Mesenteric fat pad (tissue), 1 donor: Measurements from ENCODE around the gene CLTB. TPM values are rescaled to one million over a fixed set of nuclear protein-coding genes. Genes with fewer than 3 reads are reported as not detected.

Experiments
- DNase-seq: peaks from one replicate; pipeline ENCODE4 v3.0.0-alpha.2; 2020; ENCODE audit warnings: low spot score
- total RNA-seq: library from RNA; stranded (reverse); fragmentation: NEBNext Ultra II Directional; extraction: Animal tissue kit (Norgen Biotek cat#: 25700); gene quantifications from one replicate; pipeline ENCODE4 v1.2.1, GENCODE V29; 2021
- donor health status: DM: yes; HTN: yes; CAD: no.

Gene CLTB
- total RNA-seq, 1 donor from 2014 or later, result 84.7 TPM

DNA sequence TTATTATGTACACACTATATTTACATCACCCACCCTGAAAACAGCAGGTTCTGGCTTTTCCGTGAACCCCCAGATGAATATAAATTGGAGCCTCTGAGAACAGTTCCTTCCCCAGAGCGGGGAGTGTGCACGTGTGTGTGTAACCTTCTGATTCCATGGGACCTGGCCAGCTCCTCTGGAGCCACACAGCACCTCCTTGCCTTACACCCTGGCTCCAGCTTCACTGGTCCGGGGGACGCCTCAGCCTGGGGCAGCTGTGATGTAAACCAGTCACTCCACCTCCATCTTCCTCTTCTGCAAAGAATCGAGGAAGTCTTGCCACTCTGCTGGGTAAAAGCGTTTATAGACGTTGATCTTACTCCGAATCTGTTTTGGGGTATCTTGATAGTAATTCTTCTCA lies 32.4 kb downstream of the CLTB start:
- DNase-seq, result no peak

DNA sequence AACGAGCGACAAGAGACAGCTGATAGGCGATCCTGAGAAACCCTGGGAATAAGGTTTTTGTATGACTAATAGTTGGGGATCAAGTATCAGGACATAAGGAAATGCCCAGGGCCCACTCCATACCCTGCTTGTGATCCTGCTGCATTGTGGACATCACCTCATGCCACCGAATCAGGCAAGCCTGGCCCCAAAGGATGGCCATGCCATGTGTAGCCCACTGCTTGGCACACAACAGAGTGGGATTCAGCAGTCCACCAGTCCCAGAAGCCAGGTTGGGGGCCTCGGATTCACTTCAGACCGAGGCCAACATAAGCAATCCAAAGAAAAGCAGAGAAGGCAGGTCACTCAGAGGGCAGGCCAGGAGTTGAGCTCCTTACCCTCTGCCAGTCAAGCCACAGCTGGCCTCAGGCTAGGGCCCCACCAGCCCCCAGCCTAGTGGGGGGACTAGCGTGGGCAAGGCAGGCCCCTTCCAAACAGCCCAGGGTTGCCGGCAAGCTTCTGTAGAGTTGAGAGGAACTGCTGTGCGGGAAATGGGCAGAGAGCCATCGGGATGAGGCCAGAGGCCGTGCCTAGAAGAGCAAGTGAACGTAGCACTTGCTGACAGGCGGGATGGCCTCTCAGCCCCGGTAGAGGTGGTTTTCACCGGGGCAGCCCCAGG lies 33.0 kb downstream of the CLTB start:
- DNase-seq, result no peak

DNA sequence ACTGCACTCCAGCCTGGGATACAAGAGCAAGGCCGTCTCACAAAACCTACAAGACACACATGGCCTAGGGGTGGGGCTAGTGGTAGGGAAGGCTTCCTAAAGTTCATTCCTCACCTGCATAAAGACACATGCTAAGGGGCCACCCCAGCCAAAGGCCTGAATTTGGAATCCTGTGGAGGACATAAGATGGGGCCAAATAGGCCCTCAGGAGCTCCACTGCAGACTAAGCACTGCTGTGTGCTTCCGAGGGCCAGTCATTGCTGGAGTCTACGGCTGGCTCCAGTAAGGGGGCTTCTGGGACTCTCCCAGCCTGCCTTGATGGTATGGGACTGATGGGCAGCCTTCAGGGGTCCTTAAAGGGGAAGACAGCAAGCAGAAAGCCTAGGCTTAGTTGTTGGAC lies 33.6 kb downstream of the CLTB start:
- DNase-seq, result no peak

DNA sequence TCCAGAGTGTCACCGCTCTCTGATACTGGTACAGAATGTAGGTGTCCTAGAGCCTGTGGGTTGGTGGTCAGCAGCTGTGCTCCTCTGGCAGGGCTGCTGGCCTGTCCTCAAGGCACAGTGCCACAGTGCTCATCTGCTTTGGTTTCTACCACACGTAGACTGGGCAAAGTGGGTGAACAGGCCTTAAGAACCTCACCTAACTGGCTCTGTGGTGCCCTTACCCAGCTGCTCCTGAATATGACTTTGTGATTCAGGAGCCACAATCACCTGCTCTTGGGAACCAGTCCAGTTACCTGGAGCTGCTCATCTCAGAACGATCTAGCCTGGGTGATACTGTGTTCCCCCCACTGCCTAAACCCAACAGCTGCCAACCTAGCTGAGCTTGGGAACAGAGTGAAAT lies 34.4 kb downstream of the CLTB start:
- no peak for DNase-seq

DNA sequence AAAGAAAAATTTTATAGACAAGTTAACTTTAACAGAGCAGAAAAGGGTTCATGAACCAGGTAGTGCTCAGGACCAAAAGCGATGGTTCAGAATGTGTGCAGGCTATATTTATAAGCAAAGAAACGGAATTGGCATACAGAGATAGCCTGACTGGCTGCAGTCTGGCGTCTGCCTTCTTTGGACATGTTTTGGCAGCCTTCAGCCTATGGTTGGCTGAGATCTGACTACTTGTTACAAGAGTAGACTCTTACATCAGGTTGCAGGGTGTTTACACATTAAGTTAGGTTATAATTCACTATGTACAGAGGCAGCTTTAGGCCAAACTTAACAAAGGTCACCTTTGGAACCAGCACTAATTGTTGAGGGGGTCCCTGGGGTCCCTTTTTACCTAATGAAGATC lies 34.9 kb downstream of the CLTB start:
- DNase-seq, result no peak

DNA sequence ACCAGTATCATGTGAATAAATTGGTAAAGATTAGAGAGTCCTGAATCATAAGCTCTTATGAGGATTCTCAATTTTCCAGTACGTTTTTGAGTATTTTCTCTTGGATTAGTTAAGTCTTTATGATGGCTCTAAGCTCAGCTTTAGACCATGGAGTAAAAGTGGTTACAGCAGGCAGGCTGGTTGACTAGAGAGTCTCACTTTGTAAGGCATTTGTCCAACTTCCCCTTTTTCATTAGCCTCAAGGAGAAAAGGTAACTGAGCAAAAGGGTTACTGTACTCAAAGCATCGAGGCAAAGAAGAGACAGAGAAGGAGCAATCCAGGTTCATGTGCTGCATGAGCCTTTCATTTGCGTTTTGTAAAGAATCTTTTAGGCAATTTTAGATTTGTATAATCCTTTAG lies 36.5 kb downstream of the CLTB start:
- DNase-seq, result no peak

DNA sequence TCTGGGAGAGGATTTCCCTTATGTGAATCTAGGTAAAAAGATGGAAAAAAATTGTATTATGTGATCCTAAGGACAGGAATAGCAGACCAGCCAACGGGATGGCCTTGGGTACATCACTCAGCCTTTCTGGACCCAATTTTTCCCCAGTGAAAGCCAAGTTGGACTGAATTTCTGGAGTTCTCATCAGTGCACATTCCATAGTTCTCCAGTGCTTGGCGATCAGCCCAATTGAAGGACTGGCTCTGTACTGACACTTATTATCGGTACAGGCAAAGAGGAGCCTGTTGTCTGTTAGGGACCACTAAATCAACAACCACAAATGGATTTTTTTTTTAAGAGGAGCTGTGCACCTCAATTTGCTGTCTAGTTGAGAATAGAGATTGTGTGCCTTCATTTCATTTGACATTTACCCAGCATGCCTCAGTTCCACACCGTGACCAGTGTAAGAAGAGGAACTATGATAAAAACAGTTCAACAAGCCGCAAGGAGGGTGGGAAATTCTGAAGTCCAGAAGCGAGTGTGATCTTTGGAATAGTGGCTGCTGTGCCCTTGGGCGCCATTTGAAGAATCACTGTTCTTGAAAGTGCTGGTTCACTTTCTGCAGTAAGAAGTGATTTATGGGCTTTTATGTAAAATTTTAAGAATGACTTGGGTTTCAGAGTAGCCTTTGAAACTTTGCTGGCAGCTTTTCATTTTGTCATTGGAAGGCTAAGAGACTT lies 43.1 kb downstream of the CLTB start:
- no peak for DNase-seq

DNA sequence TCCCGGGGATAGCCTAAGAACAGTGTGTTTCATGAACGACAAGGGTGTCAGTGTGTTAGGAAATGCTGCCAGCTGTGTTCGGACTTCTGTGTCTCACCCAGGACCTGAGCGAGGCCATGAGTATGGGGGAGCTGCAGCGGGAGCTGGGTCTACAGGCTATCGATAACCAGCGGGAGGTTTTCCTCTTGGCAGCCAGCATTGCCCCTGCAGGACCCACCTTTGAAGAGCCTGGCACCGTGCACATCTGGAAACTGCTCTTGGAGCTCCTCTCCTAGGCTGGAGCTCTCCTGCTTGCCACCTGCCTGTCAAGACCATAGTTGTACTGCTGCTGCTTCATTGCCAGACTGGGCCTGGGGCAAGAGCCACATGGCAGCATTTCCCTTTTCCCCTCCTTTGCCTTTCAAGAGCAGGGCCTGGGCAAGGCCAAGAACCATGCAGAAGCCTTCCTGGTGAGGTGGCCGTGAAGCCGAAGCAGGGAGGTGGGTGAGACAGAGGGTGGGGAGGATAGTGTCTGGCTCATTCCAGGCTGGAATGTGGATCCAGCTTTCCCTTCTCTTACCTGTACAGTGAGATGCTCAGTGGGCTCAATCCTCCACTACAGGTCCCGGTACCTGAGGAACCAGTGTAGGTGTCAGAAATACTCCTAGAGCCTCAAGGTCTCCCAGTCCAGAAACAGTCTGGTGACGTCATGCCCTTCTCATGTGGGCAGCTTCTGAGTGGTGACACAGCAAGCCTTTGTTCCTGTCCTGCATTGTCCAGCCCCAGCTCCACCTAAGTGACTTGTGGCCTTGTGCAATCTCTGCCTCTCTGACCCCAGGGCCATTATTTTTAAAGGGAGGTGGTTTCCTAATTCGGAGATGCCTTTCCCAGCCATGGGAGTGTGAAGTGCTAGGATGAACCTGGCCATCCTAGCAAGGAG lies 44.5 kb downstream of the CLTB start:
- DNase-seq, result no peak

DNA sequence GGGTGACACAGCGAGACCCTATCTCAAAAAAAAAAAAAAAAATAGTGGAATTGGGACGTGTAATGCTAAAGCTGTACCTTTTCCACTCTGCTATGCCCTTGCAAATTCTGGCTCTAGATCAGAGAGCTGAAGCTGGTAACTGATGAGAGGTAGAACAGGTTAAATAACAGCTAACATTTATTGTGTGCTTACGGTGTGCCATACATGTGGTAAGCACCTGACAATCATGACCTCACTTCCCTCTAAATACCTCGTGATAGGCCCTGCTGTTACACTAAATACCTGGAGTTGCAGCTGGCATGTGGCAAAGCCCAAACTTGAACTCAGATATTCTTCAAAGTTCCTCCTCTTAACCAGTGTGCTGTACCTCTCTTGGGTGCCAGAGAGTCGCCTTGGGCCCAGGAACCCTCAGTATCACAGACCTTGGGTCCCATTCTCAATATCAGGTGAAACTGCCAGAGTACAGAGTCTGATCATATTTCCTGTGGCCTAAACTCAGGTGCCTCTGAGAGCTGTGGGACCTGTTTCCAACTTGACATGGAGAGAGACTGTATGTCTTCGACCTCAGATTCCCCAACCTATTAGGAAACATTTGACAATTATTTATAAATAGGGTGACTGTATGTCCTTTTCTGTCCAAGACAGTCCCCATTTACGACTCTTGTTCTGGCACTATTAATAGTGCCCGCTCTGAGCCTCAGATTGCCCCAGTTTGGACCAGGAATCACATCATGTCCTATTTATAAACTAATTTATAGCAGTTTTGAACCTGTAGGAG lies 46.2 kb downstream of the CLTB start:
- DNase-seq, result no peak

DNA sequence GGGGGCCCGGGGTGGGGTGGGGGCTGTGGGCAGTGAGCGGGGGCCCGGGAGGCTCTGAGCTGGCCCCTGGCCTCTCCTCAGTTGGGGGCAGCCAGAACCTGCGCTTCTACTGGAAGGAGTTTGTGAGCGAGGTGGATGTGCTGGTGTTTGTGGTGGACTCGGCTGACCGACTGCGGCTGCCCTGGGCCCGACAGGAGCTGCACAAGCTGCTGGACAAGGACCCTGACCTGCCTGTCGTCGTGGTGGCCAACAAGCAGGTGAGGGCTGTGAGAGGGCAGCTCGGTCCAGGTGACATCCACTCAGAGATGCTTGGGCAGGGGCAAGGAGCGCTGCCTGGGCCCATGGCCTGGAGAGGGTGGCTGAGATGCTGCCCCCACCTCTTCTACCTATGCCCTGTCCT lies 47.6 kb downstream of the CLTB start:
- DNase-seq, result no peak

DNA sequence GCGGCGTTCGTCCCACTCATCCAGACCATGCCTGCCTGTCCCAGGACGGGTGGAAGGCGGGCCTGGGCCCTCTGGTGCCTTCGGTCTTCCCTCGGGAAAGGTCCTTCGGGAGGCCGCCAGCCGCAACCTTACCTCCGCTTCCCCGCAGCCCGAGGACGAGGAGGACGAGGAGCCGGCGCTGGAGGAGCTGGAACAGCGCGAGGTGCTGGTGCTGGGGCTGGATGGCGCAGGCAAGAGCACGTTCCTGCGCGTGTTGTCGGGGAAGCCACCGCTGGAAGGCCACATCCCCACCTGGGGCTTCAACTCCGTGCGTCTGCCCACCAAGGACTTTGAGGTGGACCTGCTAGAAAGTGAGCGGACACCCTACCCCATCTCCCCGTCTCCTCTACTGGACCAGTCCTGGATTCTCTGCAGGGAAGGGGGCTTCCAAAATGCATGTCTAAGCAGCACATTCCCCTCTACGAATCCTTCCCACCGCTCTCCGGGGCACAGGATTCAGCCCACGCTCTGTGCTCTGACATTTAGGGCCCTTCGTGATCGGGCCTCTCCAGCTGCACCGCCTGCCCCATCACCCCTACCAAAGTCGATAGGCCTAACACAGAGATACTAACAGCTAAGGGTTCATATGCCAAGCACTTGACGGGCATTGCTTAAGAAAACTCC lies 50.0 kb downstream of the CLTB start:
- DNase-seq, result no peak

DNA sequence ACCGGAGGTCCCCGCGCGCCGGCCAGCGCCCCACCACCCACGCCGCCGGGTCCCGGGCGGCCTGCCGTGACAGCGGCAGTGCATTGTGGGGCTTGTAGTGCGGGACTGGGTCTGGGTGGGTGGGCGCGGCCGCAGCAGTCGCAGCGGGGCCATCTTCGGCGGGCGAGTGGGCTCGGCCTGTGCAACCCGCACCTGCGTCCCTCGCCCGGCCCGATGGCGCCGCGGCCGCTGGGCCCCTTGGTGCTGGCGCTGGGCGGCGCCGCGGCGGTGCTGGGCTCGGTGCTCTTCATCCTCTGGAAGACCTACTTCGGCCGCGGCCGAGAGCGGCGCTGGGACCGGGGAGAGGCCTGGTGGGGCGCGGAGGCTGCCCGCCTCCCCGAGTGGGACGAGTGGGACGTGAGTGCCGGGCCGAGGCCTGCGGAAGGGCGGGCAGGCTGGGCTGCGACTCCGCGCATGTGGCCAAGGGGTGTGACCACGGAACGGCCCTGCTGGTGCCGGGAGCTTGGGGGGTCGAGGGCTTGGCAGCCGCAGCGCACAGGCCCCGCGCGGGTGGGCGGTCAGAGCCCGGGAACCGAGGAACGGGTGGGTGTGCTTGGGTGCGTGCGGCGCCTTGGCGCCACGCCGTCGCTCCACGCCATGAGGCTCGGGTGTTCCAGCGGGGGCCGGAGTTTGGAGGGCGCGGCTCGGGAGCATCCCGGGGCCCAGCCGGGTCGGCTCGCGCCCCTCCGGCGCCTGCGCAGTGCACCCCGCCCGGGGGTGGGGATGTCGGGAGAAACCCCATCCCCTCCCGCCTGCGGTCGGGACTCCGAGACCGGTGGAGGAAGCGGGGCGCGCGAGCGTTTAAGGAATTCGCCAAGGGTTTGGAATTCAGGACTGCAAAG lies 50.7 kb downstream of the CLTB start, which contains the start of gene ARL10:
Gene ARL10 (plus strand): TSS at position 137 of the 881 bp plus-strand sequence. CDS start 77 bp downstream, at position 214.
- no peak for DNase-seq

DNA sequence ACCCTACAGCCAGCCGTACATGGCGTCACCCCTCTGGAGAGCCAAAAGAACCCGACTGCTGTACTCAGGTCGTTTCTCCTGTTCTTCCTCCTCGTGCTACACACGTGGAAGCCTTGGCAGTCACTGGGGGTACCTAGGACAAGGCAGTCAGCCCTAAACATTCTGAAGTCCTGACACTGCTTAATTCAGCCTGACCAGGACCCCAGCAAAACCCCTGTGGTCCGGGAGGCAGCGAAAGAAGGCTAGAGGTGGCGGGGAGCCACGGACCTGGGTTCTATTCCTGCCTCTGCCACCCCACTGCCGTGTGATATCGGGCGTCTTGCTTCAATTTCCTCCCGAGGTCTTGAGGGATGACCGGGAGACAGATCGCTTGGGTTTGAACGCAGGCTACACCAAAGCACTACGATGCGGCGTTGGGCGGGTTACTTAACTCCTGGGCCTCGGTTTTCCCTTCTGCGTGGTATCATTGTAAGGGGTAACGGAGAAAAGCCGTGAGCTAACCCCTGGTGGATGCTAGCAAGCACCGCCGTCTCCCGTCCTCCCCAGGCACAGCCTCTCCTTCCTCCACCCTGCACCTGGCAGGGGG lies 51.5 kb downstream of the CLTB start:
- no peak for DNase-seq

DNA sequence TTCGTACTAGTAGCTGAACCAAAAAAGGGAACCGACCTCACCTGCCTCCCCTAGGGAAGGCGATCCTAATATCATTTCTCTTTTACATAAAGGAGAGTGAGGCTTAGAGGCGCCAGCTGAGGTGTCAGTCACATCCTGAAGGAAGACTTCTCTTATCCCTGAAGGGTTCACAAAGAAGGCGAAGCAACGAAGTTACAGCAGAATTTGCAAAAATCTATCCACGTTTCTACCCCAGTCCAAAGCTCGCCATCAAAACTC lies 54.2 kb downstream of the CLTB start:
- no peak for DNase-seq

DNA sequence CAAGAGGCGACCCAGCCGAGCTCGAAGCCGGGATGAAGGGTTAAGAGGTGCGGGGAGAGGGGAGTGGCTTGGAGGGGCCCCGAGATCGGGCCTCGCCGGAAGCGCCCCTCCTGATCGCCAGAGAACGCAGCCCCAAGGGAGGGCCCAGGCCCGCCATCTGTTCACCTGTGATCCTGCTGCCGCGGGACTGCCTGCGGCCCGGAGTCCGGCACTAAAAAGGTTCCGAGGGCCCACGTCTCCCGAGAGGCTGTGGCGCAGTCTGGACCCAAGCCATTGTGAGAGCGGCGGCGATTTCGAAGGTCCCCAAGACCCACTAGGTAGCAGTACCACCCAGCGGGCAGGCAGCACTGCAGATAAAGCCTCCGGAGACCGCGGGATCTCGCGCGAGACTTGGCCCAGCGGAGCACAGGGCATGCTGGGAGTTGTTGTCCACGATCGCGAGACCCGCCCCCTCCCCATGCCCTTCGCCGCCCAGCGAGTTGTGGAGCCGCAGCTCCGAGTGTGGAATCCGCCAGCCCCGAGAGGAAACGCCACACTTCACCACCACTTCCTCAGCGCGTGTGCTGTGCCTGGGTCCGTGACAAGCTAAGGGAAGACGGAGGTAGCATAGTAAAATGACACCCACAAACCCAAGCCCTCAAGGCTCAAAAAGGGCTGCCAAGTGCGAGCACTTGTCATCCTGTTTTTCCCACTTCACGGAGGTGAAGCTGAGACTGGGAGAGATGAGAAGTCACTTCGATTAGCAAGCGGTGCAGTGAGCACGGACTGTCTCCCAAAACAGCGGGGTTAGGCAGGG lies 54.7 kb downstream of the CLTB start, which contains the start of gene KIAA1191:
Gene KIAA1191 (minus strand): TSS at position 328 of the 796 bp plus-strand sequence. CDS start 2,256 bp downstream, outside the sequence.
- peak; percentile 97 for DNase-seq

DNA sequence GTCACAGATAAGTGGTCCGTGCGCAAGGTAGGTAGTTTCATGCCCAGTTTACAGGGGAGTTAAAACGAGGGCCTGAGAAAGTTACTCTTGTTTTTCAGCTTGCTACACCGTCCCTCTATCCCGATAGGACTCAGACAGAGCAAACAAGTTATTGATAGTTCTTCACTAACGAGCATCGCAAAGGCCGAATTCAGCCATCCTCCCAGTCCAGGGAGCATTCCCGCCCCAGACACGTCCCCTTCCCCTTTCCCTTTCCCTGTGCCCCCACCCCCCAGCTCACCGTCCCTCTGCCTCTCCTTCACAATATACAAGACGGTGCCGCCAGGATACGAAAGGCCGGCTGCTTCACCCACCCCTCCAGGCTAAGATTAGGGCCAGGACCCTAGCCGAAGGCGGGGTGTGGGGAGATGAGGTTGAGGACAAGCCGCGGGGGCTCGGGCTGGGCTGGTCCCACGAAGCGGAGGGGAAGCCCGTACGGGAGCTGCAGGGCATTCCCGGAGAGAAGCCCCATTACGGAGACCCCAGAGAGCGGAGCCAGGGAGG lies 55.4 kb downstream of the CLTB start:
- DNase-seq, result no peak

DNA sequence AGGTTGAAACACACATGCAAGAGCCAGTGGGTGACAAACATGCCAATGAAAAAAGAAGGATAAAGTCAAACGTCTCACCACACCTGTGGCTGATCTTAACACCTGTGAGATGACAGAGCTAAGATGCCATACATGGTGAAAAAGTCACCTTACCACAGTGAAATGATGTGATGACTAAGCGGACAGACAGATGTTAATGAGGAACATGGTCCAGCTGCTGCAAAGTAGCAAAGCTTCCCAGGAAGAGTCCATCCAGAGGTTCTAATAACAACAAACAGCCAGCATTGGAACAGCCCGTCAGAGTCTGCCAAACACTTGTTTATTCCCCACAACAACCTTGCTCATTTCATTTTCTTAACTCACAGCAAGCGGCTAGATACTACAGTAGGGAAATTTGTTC lies 56.7 kb downstream of the CLTB start:
- no peak for DNase-seq

DNA sequence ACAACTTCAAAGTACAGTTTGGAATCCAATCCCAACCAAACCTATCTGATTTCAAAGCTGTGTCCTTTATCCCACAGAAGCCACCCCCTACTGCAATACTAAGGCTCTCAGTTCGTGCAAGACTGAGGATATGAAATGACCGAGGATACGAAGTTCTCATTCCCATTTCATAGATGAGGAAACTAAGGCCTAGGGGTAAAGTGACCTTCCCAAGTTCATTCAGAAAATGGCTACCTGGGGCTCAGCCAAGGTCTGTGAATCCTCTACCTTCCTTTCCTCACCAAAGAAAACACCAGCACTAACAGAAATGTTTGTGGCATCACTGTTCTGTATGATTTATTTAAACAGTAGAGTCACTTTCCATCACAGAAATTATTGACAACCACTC lies 60.2 kb downstream of the CLTB start:
- no peak for DNase-seq
